BLaER1 treated with 17β-estradiol and CSF1 and Interleukin-3, amounts not matched to agents 10 nM and 100 nM (cell line): ENCODE measurements around the gene GMDS.
A peak's percentile ranks its signal among the peaks of the same experiment; 100 is the strongest.

ENCODE experiments used
- H3K27ac ChIP-seq, 11 experiments: shearing (Covaris generic); formaldehyde crosslinking; 2 replicates each; pipeline ENCODE4 v1.8.1; 2022
- H3K27me3 ChIP-seq, 11 experiments: shearing (Covaris generic); formaldehyde crosslinking; 2 replicates each; pipeline ENCODE4 v1.8.1; 2022
- H3K36me3 ChIP-seq, 11 experiments: shearing (Covaris generic); formaldehyde crosslinking; 2 replicates each; pipeline ENCODE4 v1.8.1; 2022
- H3K4me1 ChIP-seq, 10 experiments: shearing (Covaris generic); formaldehyde crosslinking; 2 replicates each; pipeline ENCODE4 v1.8.1; 2022
- H3K4me2 ChIP-seq, 11 experiments: shearing (Covaris generic); formaldehyde crosslinking; 2 replicates each; pipeline ENCODE4 v1.8.1; 2022
- H3K4me3 ChIP-seq, 10 experiments: shearing (Covaris generic); formaldehyde crosslinking; 2 replicates each; pipeline ENCODE4 v1.8.1; 2022
- H3K9ac ChIP-seq, 11 experiments: shearing (Covaris generic); formaldehyde crosslinking; 2 replicates each; pipeline ENCODE4 v1.8.1; 2022
- H3K9me3 ChIP-seq, 11 experiments: shearing (Covaris generic); formaldehyde crosslinking; replicated peaks in 1 of 11; 2 replicates each; pipeline ENCODE4 v1.8.1; 2022
- H4K20me1 ChIP-seq, 11 experiments: shearing (Covaris generic); formaldehyde crosslinking; 2 replicates each; pipeline ENCODE4 v1.8.1; 2022
- Cebpa-rat ChIP-seq, 11 experiments: shearing (Covaris generic); IDR thresholded peaks; 2 replicates each; pipeline ENCODE4 v1.8.1; 2022

GMDS gene

GRCh38 chr6:1624851-1625781 is 620.3 kb downstream of the GMDS start:
- no peak overlapping the region for H3K9ac ChIP-seq
- no peaks in the 10 kb centered on the region for H3K4me1 ChIP-seq
- peaks cover 0 to 13% (median 4%) of the 10 kb centered on the region in 11 experiments; a peak in 3 of 22 replicates for H3K36me3 ChIP-seq
- no peak for TF ChIP-seq Cebpa-rat (IDR thresholded peaks at IDR 0.05)
- no peak overlapping the region for H3K27ac ChIP-seq
- H3K27me3 ChIP-seq = peaks cover 51 to 68% (median 58%) of the 10 kb centered on the region in 11 experiments
- H3K9me3 ChIP-seq = peaks cover 18 to 31% (median 26%) of the 10 kb centered on the region in 11 experiments; a peak in 21 of 22 replicates
- peaks cover 0 to 23% (median 6%) of the 10 kb centered on the region in 11 experiments; a peak in 8 of 22 replicates for H4K20me1 ChIP-seq
- peak overlapping the region in 1 of 10 experiments; percentile 10; a peak in 1 of 20 replicates for H3K4me3 ChIP-seq
- no peak overlapping the region; a peak in 1 of 22 replicates for H3K4me2 ChIP-seq

GRCh38 chr6:1624058-1624850 is 621.2 kb downstream of the GMDS start:
- peak overlapping the region in 2 of 10 experiments; percentile 10 to 16; a peak in 1 of 20 replicates for H3K4me3 ChIP-seq
- TF ChIP-seq Cebpa-rat (IDR thresholded peaks at IDR 0.05) = no peak
- H3K4me1 ChIP-seq = no peaks in the 10 kb centered on the region
- no peak overlapping the region for H3K27ac ChIP-seq
- H3K9ac ChIP-seq = no peak overlapping the region
- no peak overlapping the region; a peak in 1 of 22 replicates for H3K4me2 ChIP-seq
- peaks cover 0 to 23% (median 6%) of the 10 kb centered on the region in 11 experiments; a peak in 8 of 22 replicates for H4K20me1 ChIP-seq
- peaks cover 51 to 75% (median 63%) of the 10 kb centered on the region in 11 experiments for H3K27me3 ChIP-seq
- H3K36me3 ChIP-seq = peaks cover 0 to 13% (median 4%) of the 10 kb centered on the region in 11 experiments; a peak in 3 of 22 replicates
- peaks cover 23 to 38% (median 32%) of the 10 kb centered on the region in 11 experiments for H3K9me3 ChIP-seq

- H3K4me2 ChIP-seq = no peak overlapping the region
- peaks cover 23 to 42% (median 32%) of the 10 kb centered on the region in 11 experiments for H3K9me3 ChIP-seq
- peaks cover 0 to 13% (median 4%) of the 10 kb centered on the region in 11 experiments; a peak in 3 of 22 replicates for H3K36me3 ChIP-seq
- TF ChIP-seq Cebpa-rat (IDR thresholded peaks at IDR 0.05) = no peak
- peaks cover 0 to 27% (median 6%) of the 10 kb centered on the region in 11 experiments; a peak in 8 of 22 replicates for H4K20me1 ChIP-seq
- no peak overlapping the region for H3K4me3 ChIP-seq
- H3K27me3 ChIP-seq = peaks cover 51 to 81% (median 69%) of the 10 kb centered on the region in 11 experiments
- no peak overlapping the region for H3K27ac ChIP-seq
- no peak overlapping the region for H3K9ac ChIP-seq
- H3K4me1 ChIP-seq = no peaks in the 10 kb centered on the region
Observed at GRCh38 chr6:1623769-1624057, 621.7 kb downstream of the GMDS start.

GRCh38 chr6:1622851-1623768 is 622.3 kb downstream of the GMDS start:
- Histone ChIP-seq H3K4me2 (no peak overlapping the region), H3K27me3 (peaks cover 54 to 85% (median 74%) of the 10 kb centered on the region in 11 experiments), H3K9me3 (peaks cover 23 to 42% (median 32%) of the 10 kb centered on the region in 11 experiments), H3K36me3 (peaks cover 0 to 13% (median 4%) of the 10 kb centered on the region in 11 experiments; a peak in 3 of 22 replicates), H3K9ac (no peak overlapping the region), H3K4me1 (no peaks in the 10 kb centered on the region), H3K4me3 (no peak overlapping the region), H3K27ac (no peak overlapping the region), H4K20me1 (peaks cover 0 to 33% (median 6%) of the 10 kb centered on the region in 11 experiments; a peak in 8 of 22 replicates)
- no peak for TF ChIP-seq Cebpa-rat (IDR thresholded peaks at IDR 0.05)

GRCh38 chr6:1622220-1622850 is 623.1 kb downstream of the GMDS start:
- Histone ChIP-seq H3K9me3 (peaks cover 23 to 42% (median 32%) of the 10 kb centered on the region in 11 experiments), H3K4me2 (no peak overlapping the region), H3K4me3 (no peak overlapping the region), H3K36me3 (peaks cover 0 to 13% (median 4%) of the 10 kb centered on the region in 11 experiments; a peak in 3 of 22 replicates), H3K9ac (no peak overlapping the region), H3K27me3 (peaks cover 57 to 86% (median 74%) of the 10 kb centered on the region in 11 experiments), H4K20me1 (peaks cover 0 to 33% (median 6%) of the 10 kb centered on the region in 11 experiments; a peak in 9 of 22 replicates), H3K27ac (no peak overlapping the region), H3K4me1 (no peaks in the 10 kb centered on the region)
- TF ChIP-seq Cebpa-rat (IDR thresholded peaks at IDR 0.05) = no peak

GRCh38 chr6:1621070-1621701 is 624.2 kb downstream of the GMDS start:
- H3K4me3 ChIP-seq = no peak overlapping the region

GRCh38 chr6:1620504-1621069 is 624.8 kb downstream of the GMDS start:
- H3K4me1 ChIP-seq = no peaks in the 10 kb centered on the region
- peaks cover 23 to 38% (median 30%) of the 10 kb centered on the region in 11 experiments for H3K9me3 ChIP-seq
- H3K27me3 ChIP-seq = peaks cover 57 to 86% (median 74%) of the 10 kb centered on the region in 11 experiments
- no peak overlapping the region for H3K27ac ChIP-seq
- peaks cover 0 to 44% (median 6%) of the 10 kb centered on the region in 11 experiments; a peak in 9 of 22 replicates for H4K20me1 ChIP-seq
- no peak overlapping the region for H3K4me3 ChIP-seq
- no peak overlapping the region for H3K4me2 ChIP-seq
- peaks cover 0 to 13% (median 4%) of the 10 kb centered on the region in 11 experiments; a peak in 3 of 22 replicates for H3K36me3 ChIP-seq
- TF ChIP-seq Cebpa-rat (IDR thresholded peaks at IDR 0.05) = no peak
- no peak overlapping the region for H3K9ac ChIP-seq

More at GRCh38 chr6:1621070-1621701, 624.2 kb downstream of the GMDS start:
- Histone ChIP-seq H3K27ac (no peak overlapping the region), H3K4me2 (no peak overlapping the region), H3K9me3 (peaks cover 23 to 42% (median 32%) of the 10 kb centered on the region in 11 experiments), H4K20me1 (peaks cover 0 to 39% (median 6%) of the 10 kb centered on the region in 11 experiments; a peak in 8 of 22 replicates), H3K9ac (no peak overlapping the region), H3K4me1 (no peaks in the 10 kb centered on the region), H3K36me3 (peaks cover 0 to 13% (median 4%) of the 10 kb centered on the region in 11 experiments; a peak in 3 of 22 replicates), H3K27me3 (peaks cover 57 to 86% (median 74%) of the 10 kb centered on the region in 11 experiments)
- no peak for TF ChIP-seq Cebpa-rat (IDR thresholded peaks at IDR 0.05)
